Right lobe of liver (tissue), 6 donors: ENCODE results near the gene CIITA. TPM values are rescaled to one million over a fixed set of nuclear protein-coding genes. Genes with fewer than 3 reads are reported as not detected.

Experiments
- ATAC-seq, 4 donors: fragments of 200-7000 bp; cut with Tn5 transposase; one replicate each; pipeline ENCODE4 v1.9.1; 2020; ENCODE audit warnings: mild to moderate bottlenecking in 4 of 4, moderate library complexity in 4 of 4
- DNase-seq, 3 donors: peaks; one replicate each; pipeline ENCODE4 v3.0.0-alpha.2; 2020
- H3K27ac ChIP-seq, 3 donors: fragments of 200-600 bp; one replicate each; pipeline ENCODE4 v1.8.0; 2022
- H3K27me3 ChIP-seq, 2 donors: fragments of 200-600 bp; one replicate each; pipeline ENCODE4 v1.8.0; 2022
- H3K36me3 ChIP-seq, 4 donors: fragments of 200-600 bp; sonication (generic) in 1 of 4; one replicate each; pipeline versions ENCODE4 v1.5.1 to v1.8.0; 2017 to 2022; ENCODE audit warnings: control low read depth in 1 of 4
- H3K4me1 ChIP-seq, 4 donors: fragments of 200-600 bp; sonication (generic) in 1 of 4; one replicate each; pipeline versions ENCODE4 v1.5.1 to v1.8.0; 2017 to 2022; ENCODE audit warnings: control low read depth in 1 of 4
- H3K4me3 ChIP-seq, 3 donors: fragments of 200-600 bp; one replicate each; pipeline ENCODE4 v1.8.0; 2022
- H3K9me3 ChIP-seq, 4 donors: fragments of 200-600 bp; sonication (generic) in 1 of 4; one replicate each; pipeline versions ENCODE4 v1.5.1 to v1.8.0; 2017 to 2022; ENCODE audit warnings: control low read depth in 1 of 4
- CTCF ChIP-seq, 4 donors: fragments of 200-600 bp in 3 of 4; fragments of 450-650 bp in 1 of 4; IDR thresholded peaks; one replicate each; pipeline versions ENCODE4 v1.5.1 to v1.8.0; 2016 to 2022; ENCODE audit warnings: antibody characterized with exemption in 4 of 4, mild to moderate bottlenecking in 2 of 4
- POLR2A ChIP-seq: fragments of 450-650 bp; IDR thresholded peaks from one replicate; pipeline ENCODE4 v1.6.1; 2017; ENCODE audit warnings: antibody characterized with exemption, mild to moderate bottlenecking
- WGBS: methylation state at CpG from one replicate; pipeline ENCODE4 v1.1.6; 2018; ENCODE audit warnings: low coverage, low lambda C conversion rate; ENCODE audit not compliant: insufficient coverage; ENCODE audit errors: missing lambda C conversion rate; 5-methylcytosine and 5-hydroxymethylcytosine counted together
- intact Hi-C, 2 donors: fragments of 100-400 bp; cut with DNase I; formaldehyde crosslinking; loops; one replicate each; pipeline versions ENCODE4 v1.11.2 to v1.14.1; 2022
- total RNA-seq, 6 experiments: library from RNA; depleted of rRNA in 2 of 6; stranded (reverse); fragments of >200 nt in 2 of 6; fragmentation: NEBNext Ultra II Directional in 3 of 6; extraction: Animal tissue kit (Norgen Biotek cat#: 25700) in 3 of 6; gene quantifications; one replicate each; pipeline versions ENCODE4 v1.1.0 to v1.2.4, GENCODE V29; 2016 to 2023
- donor health status: DM: no; HTN: yes; CAD: no.
- donor health status: DM: no; HTN: no; CAD: no.
- donor health status: DM: no; HTN: no; CAD: no.
- donor health status: DM: no; HTN: yes; CAD: no.
- donor health status: DM: no; HTN: yes; CAD: no.

Gene CIITA
- total RNA-seq, 6 experiments from 2014 or later: 0.95 to 6.4 (median 3.3) TPM

- intact Hi-C loops: no loop called here
- H3K36me3 ChIP-seq: no peaks in the 10 kb centered on the region
- 77% methylated on average over 5 of the region's 7 CpGs for WGBS
- no peak for ATAC-seq
- no peaks in the 10 kb centered on the region for H3K27me3 ChIP-seq
- no peaks in the 10 kb centered on the region for H3K4me1 ChIP-seq
- TF ChIP-seq POLR2A (no peak), CTCF (IDR thresholded peaks at IDR 0.05) (no peak)
- H3K4me3 ChIP-seq: no peak overlapping the region
- peak in 1 of 3 donors; percentile 31 for DNase-seq
- no peaks in the 10 kb centered on the region for H3K9me3 ChIP-seq
- no peak overlapping the region for H3K27ac ChIP-seq
These were observed 41.6 kb upstream of the CIITA start for GRCh38 chr16:10835281-10835931.

DNA sequence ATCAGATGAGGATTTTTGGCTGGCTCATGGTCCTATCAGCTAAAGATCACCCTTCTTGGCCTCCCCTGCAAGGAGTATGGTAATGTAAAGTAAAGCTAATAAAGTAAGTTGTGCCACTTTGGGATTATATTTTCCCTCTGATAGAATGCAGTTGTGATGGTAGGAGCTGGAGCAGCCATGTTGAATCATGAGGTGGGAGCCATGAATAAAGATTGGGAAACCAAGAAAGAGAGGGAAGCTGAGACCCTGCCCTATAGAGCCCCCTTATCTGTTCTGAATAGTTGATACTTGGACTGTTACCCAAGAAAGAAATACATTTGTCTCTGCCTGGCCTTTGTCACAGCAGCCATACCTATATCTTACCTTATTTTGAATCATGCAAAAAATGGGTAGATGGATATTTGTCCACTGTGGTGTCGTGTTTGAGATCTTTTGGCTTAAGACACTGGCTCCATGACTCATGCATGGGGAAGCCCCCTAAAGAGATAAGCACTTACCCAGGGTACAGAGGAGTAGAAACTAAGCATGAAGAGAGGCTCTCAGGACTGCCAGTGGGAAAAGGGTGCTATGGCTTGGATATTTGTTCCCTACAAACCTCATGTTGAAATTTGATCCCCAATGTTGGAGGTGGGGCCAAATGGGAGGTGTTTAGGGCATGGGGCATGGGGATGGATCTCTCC lies 40.7 kb upstream of the CIITA start:
- Histone ChIP-seq H3K4me3 (no peak overlapping the region), H3K9me3 (no peaks in the 10 kb centered on the region), H3K27ac (no peak overlapping the region), H3K27me3 (no peaks in the 10 kb centered on the region), H3K4me1 (no peaks in the 10 kb centered on the region), H3K36me3 (no peaks in the 10 kb centered on the region)
- 82% methylated on average over 1 of the region's 1 CpG for WGBS
- no peak for TF ChIP-seq CTCF (IDR thresholded peaks at IDR 0.05)
- TF ChIP-seq POLR2A: no peak
- DNase-seq (no peak), ATAC-seq (no peak)
- intact Hi-C loops: no loop called here

- H3K27ac ChIP-seq: no peak overlapping the region
- H3K4me1 ChIP-seq: no peaks in the 10 kb centered on the region
- intact Hi-C loops: no loop called here
- WGBS: 33% methylated on average over 1 of the region's 10 CpGs
- DNase-seq (no peak), ATAC-seq (no peak)
- H3K36me3 ChIP-seq: no peaks in the 10 kb centered on the region
- TF ChIP-seq POLR2A: no peak
- no peak for TF ChIP-seq CTCF (IDR thresholded peaks at IDR 0.05)
- no peaks in the 10 kb centered on the region for H3K27me3 ChIP-seq
- no peak overlapping the region for H3K4me3 ChIP-seq
- no peaks in the 10 kb centered on the region for H3K9me3 ChIP-seq
These were observed 38.3 kb upstream of the CIITA start for GRCh38 chr16:10838621-10839278.

GRCh38 chr16:10839279-10839666 lies 37.7 kb upstream of the CIITA start:
- DNase-seq: no peak
- WGBS: 24% methylated on average over 6 of the region's 6 CpGs
- peak in 3 of 4 donors; percentile 29 to 57 (median 33) for ATAC-seq
- no peak overlapping the region for H3K27ac ChIP-seq
- H3K36me3 ChIP-seq: no peaks in the 10 kb centered on the region
- H3K9me3 ChIP-seq: no peaks in the 10 kb centered on the region
- no peaks in the 10 kb centered on the region for H3K4me1 ChIP-seq
- H3K27me3 ChIP-seq: no peaks in the 10 kb centered on the region
- H3K4me3 ChIP-seq: no peak overlapping the region
- no peak for TF ChIP-seq CTCF (IDR thresholded peaks at IDR 0.05)
- no peak for TF ChIP-seq POLR2A
- intact Hi-C loops: no loop called here
